Naive thymus-derived CD4-positive, alpha-beta T cell (primary cell): Measurements from ENCODE around the gene NR2F2. TPM values are rescaled to one million over a fixed set of nuclear protein-coding genes. Genes with fewer than 3 reads are reported as not detected.

Source experiments
- ATAC-seq: fragments of 150-1000 bp; cut with Tn5 transposase; 2 replicates; pipeline ENCODE4 v1.10.0; 2021; ENCODE audit warnings: mild to moderate bottlenecking, moderate library complexity
- CTCF ChIA-PET: fragments of 350-600 bp; sonication (Branson Sonifier 250); formaldehyde crosslinking; loops from one replicate; lab custom pipeline; 2021; ENCODE audit warnings: antibody characterized with exemption; lab: Charles Lee
- POLR2A ChIA-PET: fragments of 350-600 bp; sonication (Branson Sonifier 250); formaldehyde crosslinking; loops from one replicate; lab custom pipeline; 2021; ENCODE audit warnings: antibody characterized with exemption, inconsistent platforms; lab: Charles Lee
- DNase-seq, 9 donors: peaks; one replicate each; pipeline versions ENCODE4 v3.0.0 to v3.0.0-alpha.2; 2020 to 2022; ENCODE audit warnings: mixed read lengths in 1 of 9
- H3K27ac ChIP-seq: one replicate; pipeline ENCODE4 v1.7.0; 2013; ENCODE audit warnings: mild to moderate bottlenecking, low read depth, low read length, moderate library complexity
- H3K27me3 ChIP-seq, 2 donors: one replicate each; pipeline ENCODE4 v1.7.0; 2013; ENCODE audit warnings: low read length in 2 of 2, mild to moderate bottlenecking in 2 of 2, moderate library complexity in 2 of 2; ENCODE audit not compliant: control insufficient read depth in 2 of 2, insufficient read depth in 2 of 2
- H3K36me3 ChIP-seq, 3 experiments: 1 replicate in 2 of 3; 2 replicates in 1 of 3; pipeline ENCODE4 v1.7.0; 2013; ENCODE audit warnings: low read length in 3 of 3, mild to moderate bottlenecking in 3 of 3, moderate library complexity in 1 of 3; ENCODE audit not compliant: insufficient read depth in 3 of 3, control insufficient read depth in 2 of 3
- H3K4me1 ChIP-seq, 2 donors: one replicate each; pipeline ENCODE4 v1.7.0; 2013; ENCODE audit warnings: low read length in 2 of 2, mild to moderate bottlenecking in 2 of 2, moderate library complexity in 1 of 2; ENCODE audit not compliant: control insufficient read depth in 2 of 2, insufficient read depth in 2 of 2
- H3K4me3 ChIP-seq: 2 replicates; pipeline ENCODE4 v1.7.0; 2013; ENCODE audit warnings: mild to moderate bottlenecking, low read length
- H3K9me3 ChIP-seq, 3 experiments: 1 replicate in 2 of 3; 2 replicates in 1 of 3; pipeline ENCODE4 v1.7.0; 2013; ENCODE audit warnings: low read length in 3 of 3; ENCODE audit not compliant: control insufficient read depth in 2 of 3
- H3K27ac Mint-ChIP-seq, 9 donors: one replicate each; pipeline ENCODE4 v1.8.0; 2020 to 2022; ENCODE audit warnings: mixed read lengths in 9 of 9, mild to moderate bottlenecking in 8 of 9, moderate library complexity in 5 of 9, inconsistent platforms in 2 of 9
- H3K27me3 Mint-ChIP-seq, 5 donors: one replicate each; pipeline ENCODE4 v1.8.0; 2021 to 2022; ENCODE audit warnings: mixed read lengths in 5 of 5, mild to moderate bottlenecking in 1 of 5
- H3K36me3 Mint-ChIP-seq, 5 donors: one replicate each; pipeline ENCODE4 v1.8.0; 2020 to 2022; ENCODE audit warnings: mixed read lengths in 5 of 5, mild to moderate bottlenecking in 3 of 5, inconsistent platforms in 1 of 5
- H3K4me1 Mint-ChIP-seq, 7 donors: one replicate each; pipeline ENCODE4 v1.8.0; 2020 to 2022; ENCODE audit warnings: mixed read lengths in 7 of 7, mild to moderate bottlenecking in 3 of 7, inconsistent platforms in 1 of 7
- H3K4me3 Mint-ChIP-seq, 10 donors: one replicate each; pipeline ENCODE4 v1.8.0; 2020 to 2022; ENCODE audit warnings: mild to moderate bottlenecking in 10 of 10, mixed read lengths in 10 of 10, moderate library complexity in 6 of 10, inconsistent platforms in 2 of 10
- H3K9me3 Mint-ChIP-seq, 11 donors: one replicate each; pipeline ENCODE4 v1.8.0; 2020 to 2022; ENCODE audit warnings: mixed read lengths in 11 of 11, mild to moderate bottlenecking in 4 of 11, inconsistent platforms in 1 of 11, moderate library complexity in 1 of 11
- intact Hi-C, 2 donors: fragments of 100-400 bp; cut with micrococcal nuclease; formaldehyde crosslinking; loops; one replicate each; pipeline ENCODE4 v1.15.1; 2023
- polyA plus RNA-seq, 2 donors: library from polyadenylated mRNA; unstranded; fragments of 300-500 nt; fragmentation: Illumina TruSeq; gene quantifications; one replicate each; pipeline ENCODE4 v1.2.3, GENCODE V29; 2021
- total RNA-seq, 6 experiments: library from RNA in 5 of 6; stranded (reverse) in 5 of 6; gene quantifications; 1 replicate in 5 of 6; 2 replicates in 1 of 6; pipeline ENCODE4 v1.2.3 and lab custom pipeline; 2021 to 2026

Gene NR2F2
- total and polyA plus RNA-seq, 7 experiments from 2014 or later = not detected

DNA sequence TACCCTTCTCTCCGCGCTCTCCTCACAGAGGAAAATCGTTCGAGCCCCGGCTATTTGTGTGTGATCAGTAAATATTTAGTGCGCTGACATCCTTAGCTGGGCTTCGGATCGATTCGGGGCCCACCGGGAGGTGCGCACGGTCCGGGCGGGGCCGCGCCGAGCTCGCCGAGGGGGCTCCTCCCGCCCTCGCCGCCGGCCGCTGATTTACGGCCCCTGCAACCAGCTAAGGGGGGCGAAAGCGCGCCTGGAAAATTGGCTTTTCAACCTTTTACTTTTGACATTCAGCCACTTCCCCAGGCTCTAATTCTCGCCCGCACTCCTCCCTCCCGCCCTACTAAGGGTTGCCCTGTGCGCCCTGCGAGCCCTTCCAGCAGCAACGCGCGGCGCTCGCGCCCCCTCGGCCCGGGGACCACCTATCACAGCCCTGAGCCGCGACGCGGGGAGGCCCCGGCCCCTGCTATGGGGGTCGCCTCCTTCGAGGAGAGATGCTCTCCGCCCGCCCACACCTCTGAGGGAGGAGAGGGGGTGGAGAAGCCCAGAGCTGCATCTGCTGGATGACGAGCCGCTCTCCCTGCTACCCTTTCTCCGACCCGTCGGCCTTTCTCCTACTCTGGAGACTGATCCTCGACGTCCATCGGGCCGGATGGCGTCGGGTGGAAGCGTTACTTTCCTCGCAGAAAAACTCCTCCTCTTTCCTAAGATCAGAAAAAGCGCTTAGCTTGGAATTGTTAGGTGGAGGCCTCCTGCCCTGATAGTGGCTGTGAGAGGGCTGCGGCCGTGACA lies 7.8 kb upstream of the NR2F2 start:
- Histone ChIP-seq H3K27ac (no peak overlapping the region), H3K27me3 (peaks cover 0 to 37% of the 10 kb centered on the region in 2 donors), H3K36me3 (no peaks in the 10 kb centered on the region), H3K4me3 (no peak overlapping the region), H3K4me1 (no peaks in the 10 kb centered on the region), H3K9me3 (no peaks in the 10 kb centered on the region)
- H3K4me1 Mint-ChIP-seq = peaks cover 5 to 14% (median 10%) of the 10 kb centered on the region in 7 donors
- DNase-seq = no peak
- no peak for ATAC-seq
- H3K4me3 Mint-ChIP-seq = peak overlapping the region in 2 of 10 donors; percentile 34 to 48
- ChIA-PET CTCF (no interaction called here), POLR2A (no interaction called here)
- peaks cover 0 to 4% (median 0%) of the 10 kb centered on the region in 5 donors for H3K36me3 Mint-ChIP-seq
- peaks cover 77 to 88% (median 80%) of the 10 kb centered on the region in 5 donors for H3K27me3 Mint-ChIP-seq
- intact Hi-C loops = loop anchor here in 1 of 2 donors (10.0 kb wide), 1 partner anchor 912 kb away; no protein-coding TSS in a partner anchor
- peaks cover 0 to 34% (median 4%) of the 10 kb centered on the region in 11 donors for H3K9me3 Mint-ChIP-seq
- no peak overlapping the region for H3K27ac Mint-ChIP-seq

DNA sequence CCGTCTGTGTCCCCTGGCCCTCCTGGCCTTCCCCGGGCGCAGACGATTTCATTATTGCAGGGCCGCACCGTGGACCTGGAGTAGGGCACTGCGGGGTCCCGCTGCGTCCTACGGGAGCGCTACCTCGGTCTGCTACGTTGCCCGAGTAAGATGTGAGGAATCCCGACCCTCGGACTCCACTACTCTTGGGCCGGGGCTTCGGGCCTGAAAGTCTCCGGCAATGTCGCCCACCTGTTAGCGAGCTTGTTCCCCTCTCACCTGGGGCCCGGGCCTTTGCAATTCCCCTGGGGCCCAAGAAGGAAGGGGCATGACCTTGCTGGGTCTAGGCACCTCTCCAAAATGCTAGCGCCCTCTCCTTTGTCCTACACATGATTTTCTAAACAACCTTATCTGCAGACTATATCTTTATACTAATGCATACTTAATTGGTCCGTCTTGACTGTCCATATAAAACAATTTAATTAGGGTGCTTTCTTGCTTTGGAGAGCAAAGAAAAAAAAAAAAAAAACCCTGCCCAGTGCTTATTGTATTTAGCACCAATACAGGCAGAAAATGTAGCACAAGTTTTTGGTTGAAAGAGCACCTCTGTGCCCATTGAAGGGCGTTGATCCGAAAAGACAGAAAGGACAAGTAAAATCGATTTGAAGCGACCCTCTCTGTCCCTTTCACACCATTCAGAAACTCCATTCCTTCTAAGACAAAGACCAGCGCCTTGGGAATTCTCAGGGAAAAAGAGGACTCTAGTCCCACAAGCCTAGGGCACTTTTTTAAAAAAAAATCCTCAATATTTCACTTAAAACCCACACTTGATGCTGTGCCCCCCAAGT lies 7.0 kb upstream of the NR2F2 start:
- peaks cover 0 to 41% (median 7%) of the 10 kb centered on the region in 11 donors for H3K9me3 Mint-ChIP-seq
- ChIA-PET CTCF (no interaction called here), POLR2A (no interaction called here)
- peaks cover 80 to 89% (median 85%) of the 10 kb centered on the region in 5 donors for H3K27me3 Mint-ChIP-seq
- no peak overlapping the region for H3K27ac Mint-ChIP-seq
- no peak for DNase-seq
- Histone ChIP-seq H3K27me3 (peaks cover 0 to 37% of the 10 kb centered on the region in 2 donors), H3K4me3 (no peak overlapping the region), H3K36me3 (no peaks in the 10 kb centered on the region), H3K27ac (no peak overlapping the region), H3K9me3 (peaks cover 0 to 4% (median 0%) of the 10 kb centered on the region in 3 experiments), H3K4me1 (no peaks in the 10 kb centered on the region)
- intact Hi-C loops = loop anchor here in 1 of 2 donors (2.0 to 10.0 kb wide), 2 partner anchors 43 to 911 kb away; no protein-coding TSS in a partner anchor
- ATAC-seq = no peak
- H3K4me3 Mint-ChIP-seq = peak overlapping the region in 1 of 10 donors; percentile 34
- peaks cover 0 to 4% (median 0%) of the 10 kb centered on the region in 5 donors for H3K36me3 Mint-ChIP-seq
- H3K4me1 Mint-ChIP-seq = peaks cover 5 to 15% (median 10%) of the 10 kb centered on the region in 7 donors

DNA sequence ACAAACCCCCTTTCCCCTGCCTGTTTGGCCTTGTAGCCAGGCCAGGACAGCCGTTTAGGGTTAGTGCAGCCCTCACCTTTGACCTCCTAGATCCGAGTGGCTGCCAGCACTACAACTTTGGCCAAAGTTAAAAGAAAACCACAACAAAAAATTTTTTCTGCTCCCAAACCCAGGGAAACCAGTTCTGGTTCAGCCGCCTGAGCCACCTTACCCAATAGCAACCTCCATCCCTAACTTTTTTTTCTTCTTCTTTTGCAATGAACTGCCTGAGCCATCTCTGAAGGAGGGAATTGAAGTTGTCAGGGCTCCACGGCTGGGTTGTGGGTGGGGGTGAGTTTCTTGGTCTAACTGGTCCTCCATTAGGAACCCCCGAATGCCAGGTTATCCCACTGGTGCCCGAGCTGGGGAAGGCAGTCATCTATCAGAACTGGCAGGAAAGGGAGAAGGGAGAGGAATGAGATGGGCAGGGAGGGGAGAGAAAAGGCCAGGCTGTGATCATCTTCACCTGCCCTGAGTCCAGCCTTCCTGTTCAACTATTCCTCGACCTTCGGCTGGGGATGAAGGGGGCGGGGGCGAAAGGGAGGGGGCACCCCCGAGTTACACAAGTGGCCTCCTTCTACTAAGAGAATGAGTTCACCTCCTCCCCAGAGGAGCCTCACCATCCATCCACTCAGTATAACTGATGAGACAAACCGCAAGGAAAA lies 6.2 kb upstream of the NR2F2 start:
- H3K4me3 ChIP-seq = no peak overlapping the region
- no peaks in the 10 kb centered on the region for H3K36me3 ChIP-seq
- no peak for DNase-seq
- POLR2A ChIA-PET = no interaction called here
- no peak for ATAC-seq
- peaks cover 0 to 8% (median under 1%) of the 10 kb centered on the region in 5 donors for H3K36me3 Mint-ChIP-seq
- H3K4me1 Mint-ChIP-seq = peaks cover 6 to 17% (median 10%) of the 10 kb centered on the region in 7 donors
- H3K4me3 Mint-ChIP-seq = no peak overlapping the region
- H3K27me3 Mint-ChIP-seq = peaks cover 80 to 91% (median 85%) of the 10 kb centered on the region in 5 donors
- intact Hi-C loops = loop anchor here in 1 of 2 donors (2.0 to 10.0 kb wide), 2 partner anchors 42 to 910 kb away; no protein-coding TSS in a partner anchor
- H3K27ac Mint-ChIP-seq = no peak overlapping the region
- no peaks in the 10 kb centered on the region for H3K4me1 ChIP-seq
- peaks cover 0 to 36% of the 10 kb centered on the region in 2 donors for H3K27me3 ChIP-seq
- CTCF ChIA-PET = no interaction called here
- H3K9me3 ChIP-seq = peaks cover 0 to 4% (median 0%) of the 10 kb centered on the region in 3 experiments
- H3K9me3 Mint-ChIP-seq = peaks cover 0 to 49% (median 8%) of the 10 kb centered on the region in 11 donors
- H3K27ac ChIP-seq = no peak overlapping the region

DNA sequence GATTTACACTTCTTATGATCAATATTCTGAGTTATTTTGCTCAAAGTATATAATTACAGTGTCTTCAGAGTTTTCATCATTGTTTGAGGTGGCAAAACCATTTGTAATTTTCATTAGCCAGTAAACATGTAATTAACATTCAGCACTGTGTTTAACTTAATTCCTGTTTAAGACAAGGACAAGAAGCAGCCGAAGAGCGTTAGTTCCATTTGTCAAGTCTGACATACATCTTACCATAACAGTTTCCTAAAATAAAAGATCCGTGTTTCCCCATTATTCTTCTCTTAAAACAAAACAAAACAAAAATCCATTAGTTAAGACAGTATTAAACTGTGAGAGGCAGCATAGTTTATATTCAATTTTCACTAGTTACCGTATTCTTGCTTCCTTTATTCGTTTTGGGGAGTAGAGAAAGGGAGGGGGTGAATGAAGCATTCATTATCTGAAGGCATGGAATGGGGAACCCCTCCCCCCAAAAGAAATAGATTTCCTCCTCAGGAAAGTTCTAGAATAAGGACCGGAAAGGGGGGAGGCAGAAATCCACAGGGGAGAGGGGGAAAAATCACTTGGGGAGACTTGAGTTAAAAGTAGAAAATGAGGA lies 5.5 kb upstream of the NR2F2 start:
- peaks cover 11 to 24% (median 16%) of the 10 kb centered on the region in 7 donors for H3K4me1 Mint-ChIP-seq
- ATAC-seq (no peak), DNase-seq (no peak)
- Histone ChIP-seq H3K27ac (no peak overlapping the region), H3K4me1 (no peaks in the 10 kb centered on the region), H3K36me3 (no peaks in the 10 kb centered on the region), H3K4me3 (no peak overlapping the region), H3K9me3 (peaks cover 0 to 7% (median 0%) of the 10 kb centered on the region in 3 experiments), H3K27me3 (peaks cover 0 to 29% of the 10 kb centered on the region in 2 donors)
- H3K9me3 Mint-ChIP-seq = peaks cover 0 to 51% (median 10%) of the 10 kb centered on the region in 11 donors
- H3K27me3 Mint-ChIP-seq = peaks cover 80 to 91% (median 85%) of the 10 kb centered on the region in 5 donors
- H3K36me3 Mint-ChIP-seq = peaks cover 0 to 10% (median 3%) of the 10 kb centered on the region in 5 donors
- H3K27ac Mint-ChIP-seq = no peak overlapping the region
- ChIA-PET POLR2A (no interaction called here), CTCF (no interaction called here)
- no peak overlapping the region for H3K4me3 Mint-ChIP-seq
- intact Hi-C loops = loop anchor here in 1 of 2 donors (2.0 to 10.0 kb wide), 2 partner anchors 42 to 910 kb away; no protein-coding TSS in a partner anchor

DNA sequence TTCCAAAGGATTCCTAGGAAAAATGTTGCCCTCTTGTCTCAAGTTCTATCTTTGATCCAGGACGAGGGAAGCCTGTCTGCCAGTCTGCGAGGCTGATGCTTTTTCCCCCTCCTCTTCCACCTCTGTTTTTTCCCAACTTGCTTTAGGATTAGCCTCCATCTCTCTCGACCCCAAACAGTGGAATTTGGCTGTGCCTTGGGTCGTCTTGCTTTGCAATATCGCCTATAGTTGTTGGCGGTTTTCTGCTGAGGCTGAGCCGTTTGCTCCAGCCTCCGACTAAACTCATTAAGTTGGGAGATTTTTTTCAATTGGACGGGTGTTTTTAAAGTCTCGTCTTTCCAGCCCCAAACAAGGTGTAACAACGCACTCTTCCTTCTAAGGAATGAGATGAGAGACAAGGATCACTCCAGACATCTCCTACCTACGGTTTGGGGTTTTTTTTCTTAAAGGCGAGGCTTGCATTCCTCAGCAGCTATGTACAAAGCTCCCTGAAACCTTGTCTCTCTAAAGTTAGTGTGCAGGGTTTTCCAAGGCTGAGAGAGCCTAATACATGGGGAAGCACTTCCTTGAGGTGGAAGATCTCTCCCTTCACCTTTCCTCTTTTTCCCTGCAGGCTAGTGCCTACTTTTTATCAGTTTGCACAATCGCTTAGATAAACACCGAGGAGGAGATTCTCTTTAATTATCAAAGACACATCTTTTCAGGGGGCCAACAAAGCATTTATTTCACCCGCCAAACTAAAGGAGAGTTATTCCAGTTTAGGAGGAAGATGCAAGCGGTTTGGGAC lies 4.8 kb upstream of the NR2F2 start:
- ATAC-seq (no peak), DNase-seq (no peak)
- Mint-ChIP-seq H3K4me1 (peaks cover 15 to 28% (median 17%) of the 10 kb centered on the region in 7 donors), H3K27me3 (peaks cover 80 to 90% (median 85%) of the 10 kb centered on the region in 5 donors), H3K9me3 (peaks cover 0 to 50% (median 12%) of the 10 kb centered on the region in 11 donors), H3K4me3 (no peak overlapping the region), H3K27ac (peak overlapping the region in 1 of 9 donors; percentile 62), H3K36me3 (peaks cover 0 to 10% (median 0%) of the 10 kb centered on the region in 5 donors)
- ChIA-PET POLR2A (no interaction called here), CTCF (no interaction called here)
- no peaks in the 10 kb centered on the region for H3K4me1 ChIP-seq
- no peak overlapping the region for H3K27ac ChIP-seq
- no peak overlapping the region for H3K4me3 ChIP-seq
- peaks cover 0 to 27% of the 10 kb centered on the region in 2 donors for H3K27me3 ChIP-seq
- peaks cover 0 to 7% (median 0%) of the 10 kb centered on the region in 3 experiments for H3K9me3 ChIP-seq
- intact Hi-C loops = loop anchor here in 1 of 2 donors (2.0 to 10.0 kb wide), 3 partner anchors 41 to 909 kb away; no protein-coding TSS in a partner anchor
- H3K36me3 ChIP-seq = no peaks in the 10 kb centered on the region
